GM21825 (cell line): ENCODE data around the gene STAT3.
"Not testable (repeated sequence)": the region's sequence is repeated elsewhere in the genome, so short reads cannot be mapped to it uniquely, and the experiment has no call there.

Experiments used
- ATAC-seq: cut with Tn5 transposase; IDR thresholded peaks from one replicate; pipeline ENCODE4 v1.9.1; 2021; ENCODE audit warnings: mild to moderate bottlenecking, moderate library complexity; ENCODE audit not compliant: unreplicated experiment

Gene STAT3

DNA sequence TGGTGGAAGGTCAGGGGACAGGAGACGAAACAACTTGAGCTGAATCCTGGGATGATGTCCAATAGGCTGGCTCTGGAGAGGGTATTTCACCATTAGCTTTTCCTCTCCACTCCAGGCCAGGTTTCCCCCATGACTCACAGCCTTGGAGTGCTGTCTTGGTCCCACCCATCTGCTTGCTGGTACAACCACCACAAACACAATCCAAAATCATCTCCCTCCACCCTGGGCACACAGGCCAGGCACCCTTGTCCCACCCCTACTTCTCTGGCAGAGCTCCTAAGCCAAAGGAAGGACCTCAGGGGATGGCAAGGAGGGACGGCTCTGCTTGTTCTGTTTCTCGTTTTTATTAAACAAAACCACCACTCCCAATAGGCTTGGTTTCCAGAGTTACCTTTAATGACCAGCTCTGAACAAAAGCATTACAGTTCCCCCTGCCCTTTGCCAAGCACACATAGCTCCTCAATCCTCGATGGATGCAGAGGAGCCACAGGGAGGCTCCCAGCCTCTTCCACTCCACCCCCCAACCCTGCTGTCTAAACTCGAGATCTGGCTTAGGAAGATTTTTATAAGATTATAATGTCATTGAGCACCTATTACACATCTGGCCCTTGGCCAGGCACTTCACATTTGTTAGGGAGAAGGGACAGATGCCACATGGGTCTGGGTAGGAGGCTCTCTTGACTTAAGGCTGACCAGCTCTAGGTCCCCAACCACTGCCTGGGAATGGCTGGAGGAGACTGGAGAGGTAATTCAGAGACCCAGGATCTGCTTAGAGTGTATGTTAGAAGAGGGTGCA is 21.5 kb upstream of the STAT3 start:
- no peak for ATAC-seq

DNA sequence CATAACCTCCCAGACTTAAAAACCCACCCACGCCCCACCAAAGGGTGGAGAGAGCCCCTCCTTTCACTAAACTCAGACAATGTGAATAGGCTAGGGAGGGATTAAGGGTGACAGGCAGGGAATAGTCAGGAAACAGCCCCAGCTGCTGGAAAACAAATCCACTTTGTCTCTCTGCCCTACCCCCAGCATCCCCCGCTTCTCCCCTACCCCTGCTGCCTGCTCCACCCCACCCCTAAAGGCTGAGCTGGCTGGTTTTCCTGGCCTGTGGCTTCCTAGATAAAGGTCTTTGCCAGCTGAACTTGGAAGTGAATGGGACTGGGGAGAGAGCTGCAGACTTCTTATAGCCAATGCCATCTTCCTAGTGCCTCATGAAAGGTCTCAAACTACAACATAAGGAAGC is 19.8 kb upstream of the STAT3 start:
- ATAC-seq: no peak

DNA sequence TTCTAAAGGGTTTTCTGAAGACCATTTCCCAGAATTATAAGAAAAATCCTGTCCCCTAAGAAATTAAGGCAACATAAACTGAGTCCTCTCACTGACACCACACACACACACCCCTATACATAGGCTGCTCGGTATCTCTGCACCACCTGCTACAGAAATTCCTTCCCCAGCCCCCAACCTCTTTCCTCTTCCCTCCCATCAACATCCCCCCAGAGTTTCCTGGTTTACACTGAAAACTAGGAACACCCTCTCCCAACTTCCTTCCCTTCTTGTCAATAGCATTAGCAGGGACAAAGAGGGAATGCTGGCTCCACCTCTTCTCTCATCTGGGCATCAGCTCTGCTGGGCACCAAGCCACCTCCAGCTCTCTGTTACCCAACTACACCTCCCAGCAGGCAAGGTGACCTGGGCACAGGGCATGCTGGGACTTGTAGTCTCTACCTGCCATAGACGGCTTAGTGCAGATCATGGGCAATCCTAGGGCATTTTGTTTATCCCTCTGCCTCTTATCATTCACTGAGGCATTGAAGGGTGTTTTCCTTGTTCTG is 19.1 kb upstream of the STAT3 start:
- ATAC-seq: no peak

DNA sequence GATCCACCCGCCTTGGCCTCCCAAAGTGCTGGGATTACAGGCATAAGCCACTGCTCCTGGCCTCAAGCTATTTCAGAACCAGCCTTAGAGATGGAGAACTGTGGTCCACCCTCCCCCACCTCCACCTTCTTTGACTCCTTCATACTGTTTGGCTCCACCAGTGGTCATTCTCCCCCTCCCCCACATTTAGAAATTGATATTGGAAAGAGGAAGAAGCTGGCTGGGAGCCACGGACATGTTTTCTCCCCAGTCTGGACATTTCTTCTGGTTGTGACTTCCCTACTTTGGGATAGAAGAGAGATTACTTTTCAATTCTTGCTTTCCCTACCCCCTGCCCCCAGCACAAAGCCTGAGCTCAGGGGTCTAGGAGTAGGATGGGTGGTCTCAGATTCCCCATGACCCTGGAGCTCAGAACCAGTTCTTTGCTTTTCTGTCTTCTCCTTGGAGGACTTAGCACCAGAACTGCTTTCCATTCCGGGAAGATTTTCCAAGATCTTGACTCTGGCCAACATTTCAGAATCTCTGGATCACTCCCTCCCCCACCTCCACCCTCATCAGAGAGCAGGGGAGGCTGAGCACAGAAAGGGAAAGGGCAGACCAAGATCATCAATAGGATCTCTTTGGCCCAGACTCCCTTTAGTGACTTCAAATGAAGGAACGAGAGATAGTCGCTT is 18.5 kb upstream of the STAT3 start:
- ATAC-seq: no peak

DNA sequence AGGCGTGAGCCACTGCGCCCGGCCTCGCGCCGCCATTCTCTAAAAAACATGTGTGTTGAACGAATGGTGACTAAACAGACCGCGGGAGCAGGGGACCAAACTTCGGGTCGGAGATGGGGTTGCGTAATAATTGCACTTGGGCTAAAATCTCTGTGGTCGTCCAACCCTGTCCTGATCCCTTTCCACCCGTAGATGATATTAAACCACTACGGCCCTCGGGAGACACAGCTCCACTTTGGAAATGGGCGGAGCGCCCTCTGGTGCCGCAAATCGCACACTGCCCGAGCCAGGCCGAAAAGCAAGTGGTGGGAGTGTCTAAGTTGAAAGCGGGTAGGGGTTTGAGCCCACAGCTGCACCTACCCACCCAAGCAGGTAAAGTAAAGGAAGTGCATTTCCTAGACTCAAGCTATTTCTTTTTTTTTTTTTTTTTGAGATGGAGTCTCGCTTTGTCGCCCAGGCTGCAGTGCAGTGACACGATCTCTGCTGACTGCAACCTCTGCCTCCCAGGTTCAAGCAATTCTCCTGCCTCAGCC is 17.8 kb upstream of the STAT3 start:
- no peak for ATAC-seq

DNA sequence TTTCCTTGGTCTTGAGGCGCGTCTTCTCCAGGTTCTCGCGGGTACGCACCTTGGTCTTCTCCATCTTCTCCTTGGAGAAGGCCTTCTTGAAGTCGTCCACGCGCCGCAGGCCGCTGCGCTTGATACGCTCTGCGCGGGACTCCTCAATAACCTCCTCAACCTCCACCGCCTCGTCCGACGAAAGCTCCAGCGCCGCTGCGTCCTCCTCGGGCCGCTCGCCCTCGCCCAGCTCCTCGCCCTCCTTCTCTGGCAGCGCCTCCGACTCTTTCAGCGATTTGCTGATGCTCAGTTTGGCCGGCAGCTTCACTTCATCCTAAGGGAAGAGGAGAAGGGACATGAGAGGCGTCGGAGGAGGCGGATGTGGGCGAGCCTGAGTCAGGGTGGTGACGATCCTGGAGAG is 16.8 kb upstream of the STAT3 start:
- no peak for ATAC-seq

DNA sequence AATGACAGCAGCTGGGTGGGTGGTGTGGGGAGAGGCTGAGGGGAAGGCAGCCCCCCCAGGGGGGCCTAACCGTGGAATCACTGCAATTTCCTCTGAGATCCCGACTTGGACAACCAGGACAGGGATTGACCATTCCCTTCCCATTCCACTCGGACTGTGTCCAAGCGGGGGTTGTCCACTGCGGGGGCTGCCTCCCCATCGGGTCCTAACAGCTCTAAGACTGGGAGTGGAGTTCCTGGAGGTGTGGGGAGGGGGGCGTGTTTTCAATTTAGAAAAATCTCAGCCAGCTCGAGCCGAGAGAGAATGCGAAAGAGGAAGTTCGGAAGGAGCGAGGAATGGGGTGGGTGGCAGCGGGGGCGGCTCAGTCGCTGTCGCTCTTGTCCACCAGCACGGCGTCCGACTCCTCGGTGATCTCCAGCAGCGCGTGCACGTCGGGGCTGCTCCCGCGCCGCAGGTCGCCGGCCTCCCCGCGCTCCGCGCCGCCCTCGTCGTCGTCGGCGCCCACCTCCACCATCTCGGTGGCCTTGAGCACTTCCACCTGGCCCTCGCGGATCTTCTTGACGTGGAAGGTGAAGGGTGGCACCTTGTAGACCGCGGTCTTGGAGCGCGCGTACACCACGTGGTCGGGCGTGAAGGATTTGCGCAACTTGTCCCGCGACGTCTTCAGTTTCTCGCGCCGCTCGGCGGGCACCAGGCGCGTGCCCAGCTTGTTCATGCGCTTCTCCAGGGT is 16.2 kb upstream of the STAT3 start:
- no peak for ATAC-seq

DNA sequence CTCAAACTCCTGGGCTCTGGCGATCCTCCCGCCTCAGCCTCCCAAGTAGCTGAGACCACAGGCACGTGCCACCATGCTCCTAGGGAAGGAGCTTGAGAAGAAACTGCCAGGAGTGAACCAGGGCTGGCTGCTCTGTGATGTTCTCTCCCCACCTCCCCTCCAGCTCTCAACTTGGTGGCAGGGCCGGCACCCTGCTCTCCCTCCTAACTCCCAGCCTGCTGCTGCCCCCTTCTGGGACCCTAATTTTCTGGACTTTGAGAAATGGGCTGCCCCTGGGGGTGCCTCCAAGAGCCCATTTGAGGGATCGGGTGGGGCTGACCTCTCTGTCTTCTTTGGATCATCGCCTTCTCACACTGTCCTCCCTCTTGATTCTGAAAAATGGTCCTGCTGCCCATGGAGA is 14.9 kb upstream of the STAT3 start:
- ATAC-seq: no peak

DNA sequence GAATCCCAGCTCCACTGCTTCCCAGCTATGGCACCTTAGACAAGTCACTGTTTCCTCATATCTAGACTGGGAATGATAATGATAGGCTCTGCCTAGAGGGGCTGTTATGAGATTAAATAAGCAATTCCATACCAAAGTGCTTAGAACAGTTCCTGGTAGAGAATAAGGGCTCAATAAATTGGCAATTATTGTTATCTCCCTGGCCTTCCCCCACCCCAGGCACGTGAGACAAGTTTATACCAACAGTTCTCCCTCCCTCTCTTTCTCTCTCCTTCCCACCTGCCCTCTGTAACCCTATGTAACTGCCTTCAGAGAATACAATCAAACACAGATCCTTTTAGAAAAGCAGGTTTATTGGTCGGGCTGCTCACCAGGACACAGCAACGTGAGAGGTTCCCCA is 13.9 kb upstream of the STAT3 start:
- ATAC-seq: no peak

DNA sequence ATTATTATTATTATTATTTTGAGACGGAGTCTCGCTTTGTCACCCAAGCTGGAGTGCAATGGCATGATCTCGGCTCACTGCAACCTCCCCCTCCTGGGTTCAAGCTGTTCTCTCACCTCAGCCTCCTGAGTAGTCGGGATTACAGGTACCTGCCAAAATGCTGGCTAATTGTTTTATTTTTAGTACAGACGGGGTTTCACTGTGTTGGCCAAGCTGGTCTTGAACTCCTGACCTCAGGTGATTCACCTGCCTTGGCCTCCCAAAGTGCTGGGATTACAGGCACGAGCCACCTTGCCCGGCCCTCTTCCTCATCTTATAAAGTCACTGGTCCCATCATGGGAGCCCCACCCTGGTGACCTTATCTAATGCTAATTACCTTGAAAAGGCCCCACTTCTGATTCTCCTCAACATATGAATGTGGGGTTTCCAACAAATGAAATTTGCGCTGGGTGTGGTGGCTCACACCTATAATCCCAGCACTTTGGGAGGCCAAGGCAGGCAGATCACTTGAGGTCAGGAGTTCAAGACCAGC is 12.7 kb upstream of the STAT3 start:
- not testable (repeated sequence) for ATAC-seq

DNA sequence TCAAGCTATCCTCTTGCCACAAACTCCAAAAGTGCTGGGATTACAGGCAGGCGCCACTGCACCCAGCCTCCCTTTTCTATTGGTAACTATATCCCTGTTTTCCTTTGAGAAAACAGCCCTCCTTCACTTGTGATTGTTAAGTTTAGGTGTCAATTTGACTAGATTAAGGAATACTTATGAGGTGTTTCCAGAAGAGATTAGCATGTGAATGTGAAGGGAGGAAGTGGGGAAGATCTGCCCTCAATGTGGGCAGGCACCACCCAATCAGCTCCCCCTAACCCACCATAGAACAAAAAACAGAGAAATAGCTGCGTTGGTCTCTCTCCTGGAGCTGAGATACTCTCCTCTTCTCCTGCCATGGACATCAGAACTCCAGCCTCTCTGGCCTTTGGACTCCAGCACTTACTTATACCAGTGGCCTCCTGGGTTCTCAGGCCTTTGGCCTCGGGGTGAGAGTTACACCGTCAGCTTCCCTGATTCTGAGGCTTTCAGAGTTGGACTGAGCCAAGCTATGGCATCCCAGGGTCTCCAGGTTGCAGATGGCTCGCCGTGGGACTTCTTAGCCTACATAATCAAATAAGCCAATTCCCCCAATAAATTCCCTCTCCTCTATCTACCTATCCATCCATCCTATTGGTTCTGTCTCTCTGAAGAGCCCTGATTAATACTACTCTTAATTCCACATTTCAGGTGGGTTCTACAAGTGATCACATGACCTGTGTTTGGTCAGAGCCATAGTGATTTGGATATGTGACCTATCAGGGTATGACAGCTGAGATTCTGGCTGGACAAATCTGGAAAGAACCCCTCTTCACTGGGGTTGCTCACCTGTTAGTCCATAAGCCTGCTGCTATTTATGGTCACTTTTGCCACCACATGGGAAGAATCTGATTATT is 12.0 kb upstream of the STAT3 start:
- no peak for ATAC-seq

DNA sequence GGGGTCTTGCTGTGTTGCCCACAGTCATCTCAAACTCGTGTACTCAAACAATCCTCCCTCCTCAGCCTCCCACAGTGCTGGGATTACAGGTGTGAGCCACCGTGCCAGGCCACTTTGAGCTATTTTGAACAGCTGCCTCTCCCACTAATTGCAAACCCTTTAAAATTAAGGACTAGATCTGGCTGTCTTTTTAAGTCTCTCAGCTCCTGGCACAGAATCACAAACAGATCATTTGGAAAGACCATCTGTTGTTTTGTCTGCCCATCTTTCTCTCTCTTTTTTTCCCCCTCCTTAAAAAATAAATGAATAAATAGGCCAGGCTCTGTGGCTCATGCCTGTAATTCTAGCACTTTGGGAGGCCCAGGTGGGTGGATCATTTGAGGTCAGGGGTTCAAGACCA is 10.9 kb upstream of the STAT3 start:
- no peak for ATAC-seq

DNA sequence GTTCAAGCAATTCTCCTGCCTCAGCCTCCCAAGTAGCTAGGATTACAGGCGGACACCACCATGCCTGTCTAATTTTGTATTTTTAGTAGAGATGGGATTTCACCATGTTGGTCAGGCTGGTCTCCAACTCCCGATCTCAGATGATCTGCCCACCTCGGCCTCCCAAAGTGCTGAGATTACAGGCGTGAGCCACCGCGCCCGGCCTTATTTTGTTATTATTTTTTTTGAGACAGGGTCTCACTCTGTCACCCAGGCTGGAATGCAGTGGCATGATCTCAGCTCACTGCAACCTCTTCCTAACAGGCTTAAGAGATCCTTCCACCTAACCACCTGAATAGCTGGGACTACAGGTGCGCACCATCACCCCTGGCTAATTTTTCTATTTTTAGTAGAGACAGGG is 7.4 kb upstream of the STAT3 start:
- not testable (repeated sequence) for ATAC-seq

DNA sequence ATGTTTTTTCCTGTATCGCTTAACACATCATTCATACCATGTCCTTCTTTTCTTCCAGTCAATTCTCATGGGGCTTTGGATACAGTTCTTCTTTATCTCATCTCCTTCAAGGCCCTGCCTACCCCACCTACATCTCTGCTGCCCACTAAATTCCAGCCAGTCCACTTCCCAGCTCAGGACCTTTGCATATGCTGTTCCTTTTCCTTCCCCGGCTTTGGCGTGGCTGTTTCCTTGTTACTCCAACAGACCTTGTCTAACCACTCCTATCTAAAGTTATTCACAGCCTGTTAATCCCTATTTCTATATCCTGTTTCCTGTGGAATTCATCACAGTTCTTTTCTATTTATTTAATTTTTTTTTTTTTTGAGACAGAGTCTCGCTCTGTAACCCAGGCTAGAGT is 6.6 kb upstream of the STAT3 start:
- no peak for ATAC-seq

DNA sequence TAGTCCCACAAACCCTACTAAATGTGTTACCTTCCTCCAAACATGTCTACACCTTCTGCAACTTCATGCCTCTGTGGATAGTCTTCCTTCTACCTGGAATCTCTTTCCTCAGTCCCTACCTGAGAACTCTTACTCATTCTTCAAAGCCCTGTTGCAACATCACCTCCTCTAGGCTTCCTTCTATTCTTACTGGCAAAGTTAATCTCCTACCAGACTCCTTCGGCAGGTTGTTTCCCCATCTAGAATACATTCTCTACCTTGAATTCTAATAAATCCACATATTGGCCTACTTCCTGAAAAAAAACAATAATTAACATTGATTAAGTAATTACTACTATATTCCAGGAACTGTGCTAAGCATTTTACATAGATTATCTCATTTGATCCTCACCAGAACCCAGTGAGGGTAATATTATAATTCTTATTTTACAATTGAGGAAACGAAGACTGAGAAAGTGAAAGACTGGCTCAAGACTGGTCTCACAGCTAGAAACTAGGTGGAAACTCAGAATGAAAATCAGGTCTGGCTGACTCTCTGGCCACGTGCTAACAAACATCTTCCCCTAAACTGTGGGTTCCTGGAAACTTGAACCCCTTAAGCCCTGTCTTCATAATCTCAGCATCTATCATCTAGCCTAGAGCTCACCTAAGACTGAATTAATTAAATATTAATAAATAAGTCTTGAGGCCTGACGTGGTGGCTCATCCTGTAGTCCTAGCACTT is 4.6 kb upstream of the STAT3 start:
- no peak for ATAC-seq

DNA sequence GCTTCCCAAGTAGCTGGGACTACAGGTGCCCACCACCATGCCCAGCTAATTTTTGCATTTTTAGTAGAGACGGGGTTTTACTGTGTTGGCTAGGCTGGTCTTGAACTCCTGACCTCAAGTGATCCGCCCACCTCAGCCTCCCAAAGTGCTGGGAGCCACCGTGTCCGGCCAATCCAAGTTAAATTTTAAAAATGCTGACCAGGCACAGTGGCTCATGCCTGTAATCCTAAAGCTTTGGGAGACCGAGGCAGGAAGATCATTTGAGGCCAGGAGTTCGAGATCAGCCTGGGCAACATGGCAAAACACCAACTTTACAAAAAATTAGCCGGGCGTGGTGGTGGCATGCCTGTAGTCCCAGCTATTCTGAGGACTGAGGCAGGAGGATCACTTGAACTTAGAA is 3.2 kb upstream of the STAT3 start:
- not testable (repeated sequence) for ATAC-seq

DNA sequence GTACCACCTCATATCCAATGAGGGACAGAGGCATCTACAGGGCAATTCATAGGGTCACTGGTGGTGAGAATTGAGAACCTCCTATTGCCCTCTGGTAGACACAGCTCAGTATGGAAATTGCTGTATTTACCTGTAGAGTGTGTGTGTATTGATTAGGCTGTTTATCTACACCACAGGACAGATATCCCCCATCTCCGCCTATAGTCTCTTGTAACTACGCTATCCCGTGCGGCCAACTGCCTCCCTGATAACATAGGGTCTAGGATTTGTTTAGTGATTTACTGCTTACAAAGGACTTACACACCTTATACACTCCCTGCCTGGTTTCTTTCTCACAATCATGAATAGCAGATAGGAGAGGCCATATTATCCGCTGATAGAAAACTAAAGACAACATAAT is 1.7 kb upstream of the STAT3 start:
- ATAC-seq: no peak

DNA sequence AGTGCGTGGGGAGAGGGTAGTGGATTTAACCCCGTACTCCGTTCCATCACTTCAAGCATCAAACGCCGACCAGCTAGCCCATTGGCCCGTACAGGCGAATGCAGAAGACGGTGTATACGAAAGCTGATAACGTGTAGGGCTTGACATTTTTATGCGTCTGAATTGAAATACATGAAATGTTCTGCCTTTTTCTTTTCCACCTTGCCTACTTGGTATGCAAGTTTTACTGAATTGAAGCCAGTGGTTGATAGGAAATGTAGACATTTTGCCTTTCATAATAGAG is 834 bp upstream of the STAT3 start:
- no peak for ATAC-seq

DNA sequence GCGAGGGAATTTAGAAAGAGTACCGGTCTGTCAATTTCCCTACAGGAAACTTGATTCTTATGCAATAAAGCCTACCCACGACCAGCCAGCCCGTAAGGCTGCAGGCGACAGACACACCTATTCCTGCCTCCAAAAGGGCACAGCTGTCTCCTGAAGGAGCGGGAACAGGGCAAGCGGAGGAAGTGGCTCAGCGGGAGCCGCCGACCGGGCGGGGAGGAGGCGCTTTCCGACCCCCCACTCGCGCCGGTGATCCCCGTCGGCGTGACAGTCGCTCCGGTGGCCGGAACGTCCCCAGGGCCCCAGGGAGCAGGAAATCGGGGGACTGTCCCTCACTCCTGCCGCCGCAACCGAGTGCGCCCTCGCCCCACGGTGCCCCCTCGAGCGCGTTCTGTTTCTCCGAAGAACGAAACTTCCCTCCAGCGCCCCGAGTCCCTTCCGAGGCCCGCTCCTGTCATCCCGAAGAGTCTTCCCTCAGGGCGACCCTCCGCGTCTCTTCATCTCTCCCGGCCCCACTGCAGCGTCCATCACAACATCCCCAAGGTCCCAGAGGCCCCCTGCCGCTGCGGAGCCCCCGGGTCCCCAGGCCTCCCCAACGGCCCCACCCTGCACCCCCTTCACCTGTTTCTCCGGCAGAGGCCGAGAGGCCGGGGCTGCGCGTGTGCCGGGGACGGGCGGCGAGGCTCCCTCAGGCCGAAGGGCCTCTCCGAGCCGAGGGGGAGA is 421 bp downstream of the STAT3 start:
- ATAC-seq: peak; percentile 7
